ENCODE measurements around the gene RAB35.
A peak's percentile ranks its signal among the peaks of the same experiment; 100 is the strongest.

Gene RAB35

DNA sequence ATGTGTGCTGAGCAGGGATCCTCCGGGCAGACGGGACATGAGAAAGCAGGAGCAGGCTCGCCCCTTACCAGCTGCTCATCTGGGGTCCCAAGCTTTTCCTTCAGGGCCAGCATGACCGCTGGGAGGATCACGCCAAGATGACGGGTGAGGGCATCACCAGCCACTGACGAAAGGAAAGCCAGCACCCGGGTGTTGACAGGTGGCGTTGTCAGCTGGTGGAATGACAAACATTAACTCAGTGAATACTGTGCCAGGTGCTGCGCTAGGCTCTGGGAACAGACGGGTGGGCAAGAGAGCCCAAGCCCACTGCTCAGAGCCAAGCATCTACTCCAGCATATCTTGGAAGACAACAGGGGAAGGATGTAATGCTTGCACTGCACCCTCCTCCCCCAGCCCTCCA is 21.3 kb upstream of the RAB35 start:
- no peaks in the 10 kb centered on the region for H3K79me2 ChIP-seq (ENCODE audit: insufficient read depth, low read length)
- no peak overlapping the region for H2AFZ ChIP-seq (ENCODE audit: low read length)
- no peak overlapping the region for H3K27ac ChIP-seq (ENCODE audit: low read depth, low read length, poor library complexity, severe bottlenecking)
- H3K4me1 ChIP-seq (ENCODE audit: insufficient read depth, low read length, severe bottlenecking), result peaks cover 20% of the 10 kb centered on the region
- H4K20me1 ChIP-seq (ENCODE audit: insufficient read depth, low read length), result no peaks in the 10 kb centered on the region
- no peak for TF ChIP-seq EZH2 (IDR thresholded peaks at IDR 0.05; ENCODE audit: borderline replicate concordance, low read length)
- TF ChIP-seq, protein P1, sequence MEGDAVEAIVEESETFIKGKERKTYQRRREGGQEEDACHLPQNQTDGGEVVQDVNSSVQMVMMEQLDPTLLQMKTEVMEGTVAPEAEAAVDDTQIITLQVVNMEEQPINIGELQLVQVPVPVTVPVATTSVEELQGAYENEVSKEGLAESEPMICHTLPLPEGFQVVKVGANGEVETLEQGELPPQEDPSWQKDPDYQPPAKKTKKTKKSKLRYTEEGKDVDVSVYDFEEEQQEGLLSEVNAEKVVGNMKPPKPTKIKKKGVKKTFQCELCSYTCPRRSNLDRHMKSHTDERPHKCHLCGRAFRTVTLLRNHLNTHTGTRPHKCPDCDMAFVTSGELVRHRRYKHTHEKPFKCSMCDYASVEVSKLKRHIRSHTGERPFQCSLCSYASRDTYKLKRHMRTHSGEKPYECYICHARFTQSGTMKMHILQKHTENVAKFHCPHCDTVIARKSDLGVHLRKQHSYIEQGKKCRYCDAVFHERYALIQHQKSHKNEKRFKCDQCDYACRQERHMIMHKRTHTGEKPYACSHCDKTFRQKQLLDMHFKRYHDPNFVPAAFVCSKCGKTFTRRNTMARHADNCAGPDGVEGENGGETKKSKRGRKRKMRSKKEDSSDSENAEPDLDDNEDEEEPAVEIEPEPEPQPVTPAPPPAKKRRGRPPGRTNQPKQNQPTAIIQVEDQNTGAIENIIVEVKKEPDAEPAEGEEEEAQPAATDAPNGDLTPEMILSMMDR (IDR thresholded peaks at IDR 0.05; ENCODE audit: low read length), result no peak
- H3K4me3 ChIP-seq (ENCODE audit: low read depth, low read length, poor library complexity, severe bottlenecking), result no peak overlapping the region
- no peak overlapping the region for H3K4me2 ChIP-seq (ENCODE audit: low read length)
- H3K9me2 ChIP-seq (ENCODE audit: low read depth, low read length), result no peaks in the 10 kb centered on the region
- H3F3A ChIP-seq (ENCODE audit: insufficient read depth, low read length), result no peaks in the 10 kb centered on the region
- peaks cover 90% of the 10 kb centered on the region for H3K36me3 ChIP-seq (ENCODE audit: insufficient read depth, low read length)
- H3K9ac ChIP-seq (ENCODE audit: low read length), result no peak overlapping the region
- H3K27me3 ChIP-seq (ENCODE audit: insufficient read depth, low read length), result no peaks in the 10 kb centered on the region
- H3K9me3 ChIP-seq (ENCODE audit: low read length), result no peaks in the 10 kb centered on the region

DNA sequence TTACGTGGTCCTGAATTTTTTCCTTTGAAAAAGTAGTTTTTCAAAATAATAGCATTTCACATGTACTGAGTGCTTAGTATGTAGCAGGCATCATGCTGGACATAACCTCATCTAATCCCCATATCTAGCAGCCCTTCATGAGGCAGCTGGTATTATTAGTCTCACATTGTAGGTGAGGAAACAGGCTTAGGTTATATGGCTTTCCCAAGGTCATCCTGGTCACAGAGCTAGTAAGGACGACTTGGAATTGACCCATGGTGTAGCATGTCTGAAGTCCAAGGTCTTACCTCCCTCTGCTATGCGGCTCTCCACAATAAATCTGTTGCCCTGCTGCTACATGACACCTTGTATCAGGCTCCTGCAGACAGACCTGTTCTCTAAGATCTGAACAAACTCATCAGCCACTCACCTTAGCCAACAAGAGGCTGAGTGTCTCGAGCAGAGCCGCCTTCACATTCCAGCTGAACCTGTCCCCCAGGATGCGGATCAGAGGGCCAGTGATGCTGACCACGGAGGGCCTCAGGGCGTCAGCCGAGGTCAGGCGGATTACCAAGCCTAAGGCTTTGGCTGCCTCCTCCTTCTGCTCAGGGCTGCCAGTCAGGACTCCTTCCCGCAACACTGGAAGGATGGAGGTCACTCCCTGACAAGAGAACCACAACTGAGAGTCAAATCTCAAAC is 19.7 kb upstream of the RAB35 start:
- TF ChIP-seq EZH2 (IDR thresholded peaks at IDR 0.05; ENCODE audit: borderline replicate concordance, low read length), result no peak
- Histone ChIP-seq H2AFZ (ENCODE audit: low read length) (no peak overlapping the region), H3K36me3 (ENCODE audit: insufficient read depth, low read length) (peaks cover 90% of the 10 kb centered on the region), H3K4me2 (ENCODE audit: low read length) (no peak overlapping the region), H3K27me3 (ENCODE audit: insufficient read depth, low read length) (no peaks in the 10 kb centered on the region), H3K9me3 (ENCODE audit: low read length) (no peaks in the 10 kb centered on the region), H3K4me1 (ENCODE audit: insufficient read depth, low read length, severe bottlenecking) (peaks cover 35% of the 10 kb centered on the region), H3K4me3 (ENCODE audit: low read depth, low read length, poor library complexity, severe bottlenecking) (no peak overlapping the region), H4K20me1 (ENCODE audit: insufficient read depth, low read length) (no peaks in the 10 kb centered on the region), H3F3A (ENCODE audit: insufficient read depth, low read length) (no peaks in the 10 kb centered on the region), H3K9ac (ENCODE audit: low read length) (no peak overlapping the region), H3K9me2 (ENCODE audit: low read depth, low read length) (no peaks in the 10 kb centered on the region), H3K79me2 (ENCODE audit: insufficient read depth, low read length) (no peaks in the 10 kb centered on the region), H3K27ac (ENCODE audit: low read depth, low read length, poor library complexity, severe bottlenecking) (no peak overlapping the region)

GRCh38 chr12:120134307-120134980 is 17.9 kb upstream of the RAB35 start:
- no peak for TF ChIP-seq EZH2 (IDR thresholded peaks at IDR 0.05; ENCODE audit: borderline replicate concordance, low read length)
- TF ChIP-seq, protein P1 (IDR thresholded peaks at IDR 0.05; ENCODE audit: low read length), result no peak
- H3K79me2 ChIP-seq (ENCODE audit: insufficient read depth, low read length), result no peaks in the 10 kb centered on the region
- H3K9ac ChIP-seq (ENCODE audit: low read length), result no peak overlapping the region
- peaks cover 90% of the 10 kb centered on the region for H3K36me3 ChIP-seq (ENCODE audit: insufficient read depth, low read length)
- H3K9me2 ChIP-seq (ENCODE audit: low read depth, low read length), result no peaks in the 10 kb centered on the region
- peaks cover 35% of the 10 kb centered on the region for H3K4me1 ChIP-seq (ENCODE audit: insufficient read depth, low read length, severe bottlenecking)
- H4K20me1 ChIP-seq (ENCODE audit: insufficient read depth, low read length), result no peaks in the 10 kb centered on the region
- H3K9me3 ChIP-seq (ENCODE audit: low read length), result no peaks in the 10 kb centered on the region
- peak overlapping the region; percentile 96 for H3K27ac ChIP-seq (ENCODE audit: low read depth, low read length, poor library complexity, severe bottlenecking)
- H3F3A ChIP-seq (ENCODE audit: insufficient read depth, low read length), result no peaks in the 10 kb centered on the region
- no peaks in the 10 kb centered on the region for H3K27me3 ChIP-seq (ENCODE audit: insufficient read depth, low read length)
- no peak overlapping the region for H2AFZ ChIP-seq (ENCODE audit: low read length)
- no peak overlapping the region for H3K4me3 ChIP-seq (ENCODE audit: low read depth, low read length, poor library complexity, severe bottlenecking)
- H3K4me2 ChIP-seq (ENCODE audit: low read length), result no peak overlapping the region

All from OCI-LY1 (cell line).